GM12872 (cell line): Measurements from ENCODE around the gene VWC2.

ENCODE experiments used
- TF ChIP-seq, protein P1 (sequence below): IDR thresholded peaks from 3 replicates; pipeline ENCODE4 v1.5.1; 2011; ENCODE audit warnings: low read depth, mild to moderate bottlenecking, low read length, moderate library complexity; ENCODE audit not compliant: insufficient read depth

The VWC2 gene

DNA sequence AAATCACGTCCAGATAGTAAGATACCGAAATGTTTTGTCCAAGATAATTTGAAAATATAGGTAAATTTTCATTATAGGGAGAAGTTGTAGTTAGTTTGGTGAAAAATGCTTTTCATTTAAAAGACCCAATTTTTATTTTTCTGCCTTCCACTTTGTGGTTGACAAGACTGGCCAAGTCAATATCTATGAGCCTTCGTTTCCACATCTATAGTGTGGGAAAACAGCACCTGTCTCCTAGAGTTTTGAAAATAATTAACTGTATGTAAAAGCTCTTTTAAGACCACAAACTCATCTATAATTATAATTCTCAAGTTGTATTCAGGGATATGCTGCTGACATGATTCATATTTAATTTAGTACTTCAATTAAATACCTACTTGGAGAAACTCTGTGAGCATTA, 102.8 kb downstream of the VWC2 start:
- TF ChIP-seq, protein P1, sequence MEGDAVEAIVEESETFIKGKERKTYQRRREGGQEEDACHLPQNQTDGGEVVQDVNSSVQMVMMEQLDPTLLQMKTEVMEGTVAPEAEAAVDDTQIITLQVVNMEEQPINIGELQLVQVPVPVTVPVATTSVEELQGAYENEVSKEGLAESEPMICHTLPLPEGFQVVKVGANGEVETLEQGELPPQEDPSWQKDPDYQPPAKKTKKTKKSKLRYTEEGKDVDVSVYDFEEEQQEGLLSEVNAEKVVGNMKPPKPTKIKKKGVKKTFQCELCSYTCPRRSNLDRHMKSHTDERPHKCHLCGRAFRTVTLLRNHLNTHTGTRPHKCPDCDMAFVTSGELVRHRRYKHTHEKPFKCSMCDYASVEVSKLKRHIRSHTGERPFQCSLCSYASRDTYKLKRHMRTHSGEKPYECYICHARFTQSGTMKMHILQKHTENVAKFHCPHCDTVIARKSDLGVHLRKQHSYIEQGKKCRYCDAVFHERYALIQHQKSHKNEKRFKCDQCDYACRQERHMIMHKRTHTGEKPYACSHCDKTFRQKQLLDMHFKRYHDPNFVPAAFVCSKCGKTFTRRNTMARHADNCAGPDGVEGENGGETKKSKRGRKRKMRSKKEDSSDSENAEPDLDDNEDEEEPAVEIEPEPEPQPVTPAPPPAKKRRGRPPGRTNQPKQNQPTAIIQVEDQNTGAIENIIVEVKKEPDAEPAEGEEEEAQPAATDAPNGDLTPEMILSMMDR, result no peak

DNA sequence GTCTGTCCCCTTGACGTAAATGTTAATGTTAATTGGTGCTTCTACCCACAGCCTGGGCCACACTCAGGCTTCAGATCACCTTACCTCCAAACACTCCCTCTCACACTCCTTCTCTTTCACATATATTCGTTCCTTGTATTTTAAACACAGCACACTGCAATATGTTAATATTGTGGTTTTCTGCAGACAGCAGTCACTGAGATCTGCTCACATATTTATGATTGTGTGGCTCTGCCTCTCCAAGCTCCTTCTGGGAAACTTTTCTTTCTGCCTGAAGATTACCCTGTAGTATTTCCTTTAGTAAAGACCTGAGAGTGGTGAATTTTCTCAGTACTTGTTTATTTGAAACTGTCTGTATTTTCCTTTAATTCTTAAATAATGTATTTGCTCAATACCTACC, 104.7 kb downstream of the VWC2 start:
- TF ChIP-seq, protein P1, result no peak

DNA sequence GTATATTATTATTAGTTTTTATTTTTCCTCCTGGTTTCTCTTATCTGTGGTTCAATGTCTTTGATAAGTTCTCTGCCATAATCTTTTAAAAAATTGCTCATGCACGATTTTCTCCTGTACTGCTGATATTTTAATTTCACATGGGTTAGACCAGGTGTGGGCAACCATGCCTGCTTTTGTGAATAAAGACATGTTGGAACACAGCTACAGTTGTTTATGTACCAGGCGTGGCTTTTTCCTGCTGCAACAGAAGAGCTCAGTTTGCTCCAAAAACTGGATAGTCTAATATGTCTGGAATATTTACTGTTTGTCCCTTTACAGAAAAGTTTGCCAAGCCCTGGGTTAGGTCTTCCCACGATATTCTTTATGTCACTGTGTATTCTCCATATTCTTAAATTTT, 105.2 kb downstream of the VWC2 start:
- TF ChIP-seq, protein P1, result no peak

DNA sequence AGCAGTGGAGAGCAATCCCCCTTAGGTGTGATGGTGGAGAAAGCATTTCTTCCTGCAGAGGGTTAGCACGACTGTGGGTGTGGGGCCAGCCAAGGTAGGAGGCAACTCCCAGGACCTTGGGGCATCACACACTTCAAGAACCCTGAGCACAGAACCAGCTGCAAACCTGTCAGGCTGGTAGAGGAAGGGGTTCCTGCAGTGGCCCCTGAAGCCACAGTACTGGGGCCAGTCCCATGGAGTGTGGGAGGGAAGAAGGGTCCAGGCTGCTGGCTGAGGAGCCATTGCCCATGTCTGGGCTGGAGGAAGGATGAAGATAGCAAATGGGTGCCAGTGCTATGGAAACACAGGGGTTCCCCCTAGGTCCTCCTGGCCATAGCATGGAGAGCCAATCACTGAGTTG, 110.5 kb downstream of the VWC2 start:
- TF ChIP-seq, protein P1, result no peak

DNA sequence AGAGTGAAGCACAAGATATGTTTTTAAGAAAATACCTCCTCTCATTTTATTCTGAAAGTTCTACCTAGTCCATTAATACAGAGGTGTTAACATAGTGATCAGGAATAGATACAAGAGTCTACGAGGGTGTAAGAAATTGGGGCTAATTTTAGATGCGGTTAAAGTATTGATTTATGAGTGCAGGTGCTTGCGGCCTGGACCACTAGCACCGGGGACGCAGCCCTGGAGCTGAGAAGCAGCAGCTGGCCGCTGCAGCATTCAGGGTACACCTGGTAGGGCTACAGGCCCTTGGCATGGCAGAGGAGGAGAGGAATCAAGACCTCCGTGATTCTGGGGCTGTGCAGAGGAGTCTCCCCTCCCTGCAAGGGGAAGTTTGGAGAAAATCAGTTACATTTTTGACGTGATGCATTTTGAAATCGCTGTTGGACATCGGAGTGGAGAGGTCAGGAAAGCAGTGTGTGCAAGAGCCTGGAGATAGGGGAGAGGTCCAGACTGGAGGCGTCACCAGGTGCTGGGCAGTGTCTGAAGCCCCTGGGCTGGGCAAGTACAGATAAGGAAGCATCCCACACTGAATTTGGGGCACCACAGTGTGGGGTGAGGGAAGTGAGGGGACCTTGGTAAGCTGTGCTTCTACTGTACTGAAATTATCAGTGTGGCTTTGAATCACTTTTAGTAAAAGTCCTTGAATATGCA, 112.3 kb downstream of the VWC2 start:
- TF ChIP-seq, protein P1, result no peak

DNA sequence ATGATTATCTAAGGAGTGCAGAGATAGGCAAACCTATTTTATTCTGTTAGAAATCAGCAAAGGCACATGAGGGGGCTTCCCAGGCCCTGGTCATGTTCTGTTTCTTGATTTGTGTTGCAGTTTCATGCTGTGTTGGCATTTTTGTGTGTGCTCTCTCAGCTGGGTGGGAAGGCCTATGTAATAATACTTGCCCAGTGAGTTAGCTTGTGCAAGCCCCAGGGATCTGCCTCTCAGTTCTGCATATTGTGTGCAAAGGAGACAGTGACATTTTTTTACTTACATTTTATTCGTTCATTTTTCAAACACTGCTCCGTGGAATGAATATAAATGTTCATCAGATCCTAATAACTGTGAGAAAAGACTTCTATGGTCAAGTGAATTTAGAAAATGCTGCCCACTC, 119.0 kb downstream of the VWC2 start:
- TF ChIP-seq, protein P1, result no peak

DNA sequence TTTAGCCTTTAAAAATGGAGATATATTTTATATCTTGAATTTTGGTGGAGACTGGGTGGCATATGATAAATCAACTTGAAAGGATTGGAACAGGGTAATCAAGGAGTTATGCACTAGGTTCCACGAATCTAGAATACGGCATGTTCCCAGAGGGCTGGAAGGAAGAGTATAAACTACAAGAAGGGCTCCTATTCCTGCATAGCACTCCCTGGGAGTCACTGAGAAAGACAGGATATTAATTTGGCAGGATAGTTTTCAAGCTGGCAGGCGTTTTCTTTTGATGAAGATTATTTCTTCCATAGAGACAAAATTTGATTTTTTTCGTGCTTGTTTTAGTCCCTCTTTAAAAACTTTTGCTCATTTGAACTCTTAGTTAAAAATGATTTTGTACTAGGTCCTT, 119.7 kb downstream of the VWC2 start:
- TF ChIP-seq, protein P1, result no peak

DNA sequence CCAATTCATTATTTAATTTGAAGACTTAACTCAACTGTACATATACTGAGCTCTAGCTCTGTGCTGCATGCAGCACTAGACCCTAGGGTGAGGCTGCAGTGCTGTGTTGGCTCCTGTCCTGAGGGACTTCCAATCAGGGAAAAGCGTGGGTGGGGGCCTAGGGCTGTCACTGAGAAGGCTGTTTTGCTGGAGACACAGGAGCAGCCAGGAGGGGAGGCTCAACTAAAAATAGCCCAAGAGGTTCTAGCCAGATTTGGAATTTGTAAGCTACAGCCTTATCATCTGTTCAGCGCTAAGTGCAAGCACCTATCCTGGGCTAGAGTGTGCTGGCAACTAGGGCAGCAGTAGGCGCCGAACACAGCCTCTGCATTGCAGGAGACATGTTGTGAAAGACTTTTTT, 121.1 kb downstream of the VWC2 start:
- TF ChIP-seq, protein P1, result no peak
